SK-N-SH treated with all-trans-retinoic acid at 6 μM for 48 hours (cell line): ENCODE measurements around the gene TIAM2.

Experiments
- ISL1 ChIP-seq: fragments of 250-450 bp; sonication (Bioruptor Pico); IDR thresholded peaks from 2 replicates; pipeline ENCODE4 v2.1.2; 2022; ENCODE audit warnings: mild to moderate bottlenecking, moderate library complexity
- TCF4 ChIP-seq: fragments of 250-450 bp; sonication (Bioruptor Pico); IDR thresholded peaks from 2 replicates; pipeline ENCODE4 v1.8.0; 2021; ENCODE audit warnings: mild to moderate bottlenecking, moderate library complexity, borderline replicate concordance
- TOX ChIP-seq: fragments of 250-450 bp; sonication (Bioruptor Pico); IDR thresholded peaks from 2 replicates; pipeline ENCODE4 v1.8.0; 2021; ENCODE audit warnings: mild to moderate bottlenecking, moderate library complexity, borderline replicate concordance
- ZC3H10 ChIP-seq: fragments of 250-450 bp; sonication (Bioruptor Pico); IDR thresholded peaks from 2 replicates; pipeline ENCODE4 v1.5.1; 2021; ENCODE audit warnings: mild to moderate bottlenecking, moderate library complexity

- TF ChIP-seq TCF4 (CRISPR knock-in tag) = no peak
- no peak for TF ChIP-seq ZC3H10
- no peak for TF ChIP-seq ISL1 (CRISPR knock-in tag)
- no peak for TF ChIP-seq TOX (CRISPR knock-in tag)
Measured at GRCh38 chr6:155290491-155290890, 295.4 kb downstream of the TIAM2 start.
